T-helper 1 cell treated with Interleukin-12 subunit alpha and Interleukin-12 subunit beta and Interleukin-4 antibody, amounts not matched to agents 30 μg/mL and 1 μg/mL, for 36 hours (primary cell): ENCODE measurements around the gene SRA1.
"Not testable (repeated sequence)": the region's sequence is repeated elsewhere in the genome, so short reads cannot be mapped to it uniquely, and the experiment has no call there.

ENCODE experiments used
- H3K27ac Mint-ChIP-seq: one replicate; pipeline ENCODE4 v1.8.0; 2021; ENCODE audit warnings: mild to moderate bottlenecking, mixed read lengths
- H3K27me3 Mint-ChIP-seq: one replicate; pipeline ENCODE4 v1.8.0; 2021; ENCODE audit warnings: low read depth, mixed read lengths
- H3K36me3 Mint-ChIP-seq: one replicate; pipeline ENCODE4 v1.8.0; 2021; ENCODE audit warnings: low read depth, mixed read lengths
- H3K4me1 Mint-ChIP-seq: one replicate; pipeline ENCODE4 v1.8.0; 2021; ENCODE audit warnings: low read depth, mixed read lengths
- H3K4me3 Mint-ChIP-seq: one replicate; pipeline ENCODE4 v1.8.0; 2021; ENCODE audit warnings: mild to moderate bottlenecking, moderate library complexity, mixed read lengths
- H3K9me3 Mint-ChIP-seq: one replicate; pipeline ENCODE4 v1.8.0; 2021; ENCODE audit warnings: mixed read lengths

SRA1 gene

DNA sequence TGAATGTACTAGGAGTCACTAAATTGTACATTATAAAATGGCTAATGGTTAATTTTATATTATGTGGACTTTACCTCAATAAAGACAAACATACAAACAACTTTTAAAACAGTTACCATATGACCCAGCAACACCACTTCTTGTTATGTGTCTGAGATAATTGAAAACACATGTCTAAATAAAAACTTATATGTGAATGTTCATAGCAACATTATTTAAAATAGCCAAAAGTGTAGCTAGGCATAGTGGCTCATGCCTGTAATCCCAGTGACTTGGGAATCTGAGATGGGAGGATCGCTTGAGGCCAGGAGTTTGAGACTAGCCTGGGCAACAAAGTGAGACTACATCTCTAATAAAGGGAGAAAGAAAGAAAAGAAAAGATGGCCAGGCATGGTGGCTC, 30.2 kb upstream of the SRA1 start:
- H3K9me3 Mint-ChIP-seq, result no peaks in the 10 kb centered on the region
- H3K27me3 Mint-ChIP-seq, result peaks cover 22% of the 10 kb centered on the region
- H3K4me3 Mint-ChIP-seq, result no peak overlapping the region
- H3K36me3 Mint-ChIP-seq, result no peaks in the 10 kb centered on the region
- no peak overlapping the region for H3K27ac Mint-ChIP-seq
- no peaks in the 10 kb centered on the region for H3K4me1 Mint-ChIP-seq

DNA sequence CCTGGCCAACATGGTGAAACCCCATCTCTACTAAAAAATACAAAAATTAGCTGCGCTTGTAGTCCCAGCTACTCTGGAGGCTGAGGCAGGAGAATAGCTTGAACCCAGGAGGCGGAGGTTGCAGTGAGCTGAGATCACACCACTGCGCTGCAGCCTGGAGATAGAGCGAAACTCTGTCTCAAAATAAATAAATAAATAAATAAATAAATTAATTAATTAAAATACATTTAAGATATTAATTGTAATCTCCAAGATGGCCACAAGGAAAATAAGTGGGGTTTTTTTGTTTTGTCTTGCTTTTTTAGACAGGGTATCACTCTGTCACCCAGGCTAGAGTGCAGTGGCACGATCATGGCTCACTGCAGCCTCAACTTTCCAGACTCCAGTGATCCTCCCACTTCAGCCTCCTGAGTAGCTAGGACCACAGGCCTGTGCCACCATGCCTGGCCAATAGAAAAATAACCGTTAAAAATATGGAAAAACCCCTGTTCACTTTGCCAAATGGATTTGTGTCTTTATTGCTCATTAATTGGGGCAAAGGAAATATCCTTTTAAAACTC, 22.0 kb upstream of the SRA1 start:
- not testable (repeated sequence) for H3K9me3 Mint-ChIP-seq, H3K36me3 Mint-ChIP-seq, H3K4me3 Mint-ChIP-seq, H3K27ac Mint-ChIP-seq, H3K4me1 Mint-ChIP-seq
- H3K27me3 Mint-ChIP-seq, result peaks cover 29% of the 10 kb centered on the region

DNA sequence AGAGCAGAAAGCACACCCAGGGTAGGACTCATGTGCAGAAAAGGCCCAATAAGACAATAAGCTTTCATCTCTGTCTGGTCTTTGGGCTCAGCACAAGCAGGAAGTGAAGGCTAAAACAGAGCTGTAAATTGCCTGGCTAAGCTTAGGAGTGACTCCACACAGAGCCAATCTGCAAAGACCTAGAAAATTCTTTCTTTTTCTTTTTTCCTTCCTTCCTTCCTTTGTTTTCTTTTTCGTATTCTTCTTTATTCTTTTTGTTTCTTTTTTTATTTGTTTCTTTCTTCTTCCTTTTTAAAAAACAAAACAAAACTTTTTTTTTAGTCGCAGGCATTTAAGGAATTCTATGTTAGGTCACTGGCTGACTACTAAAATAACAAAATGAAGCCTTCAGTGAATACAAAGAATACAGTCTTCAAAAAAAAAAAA, 19.5 kb upstream of the SRA1 start:
- Mint-ChIP-seq H3K9me3 (no peaks in the 10 kb centered on the region), H3K36me3 (peaks cover 2% of the 10 kb centered on the region), H3K27ac (no peak overlapping the region), H3K27me3 (peaks cover 16% of the 10 kb centered on the region), H3K4me1 (peaks cover 9% of the 10 kb centered on the region), H3K4me3 (no peak overlapping the region)

DNA sequence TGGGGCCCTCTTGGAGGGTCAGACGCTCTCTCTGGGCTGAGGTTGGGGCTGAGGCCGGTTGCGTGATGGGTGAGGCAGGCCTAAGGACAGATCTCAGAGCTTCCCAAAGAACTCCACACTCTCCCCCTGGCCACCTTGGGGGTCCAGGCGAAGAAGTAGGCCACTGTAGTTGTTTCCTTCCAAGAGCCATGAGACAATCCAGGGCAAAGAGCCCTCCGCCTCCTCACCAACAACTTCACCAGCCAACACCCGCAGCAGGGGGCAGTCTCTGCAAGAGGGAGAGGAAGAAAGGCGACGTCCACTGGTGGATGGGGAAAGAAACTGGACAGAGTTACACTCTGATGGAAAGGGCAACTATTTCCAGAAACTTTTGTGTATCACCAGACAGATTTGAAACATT, 18.0 kb upstream of the SRA1 start:
- H3K4me3 Mint-ChIP-seq, result no peak overlapping the region
- H3K27me3 Mint-ChIP-seq, result peaks cover 3% of the 10 kb centered on the region
- no peak overlapping the region for H3K27ac Mint-ChIP-seq
- H3K4me1 Mint-ChIP-seq, result peaks cover 12% of the 10 kb centered on the region
- no peaks in the 10 kb centered on the region for H3K9me3 Mint-ChIP-seq
- peaks cover 5% of the 10 kb centered on the region for H3K36me3 Mint-ChIP-seq

DNA sequence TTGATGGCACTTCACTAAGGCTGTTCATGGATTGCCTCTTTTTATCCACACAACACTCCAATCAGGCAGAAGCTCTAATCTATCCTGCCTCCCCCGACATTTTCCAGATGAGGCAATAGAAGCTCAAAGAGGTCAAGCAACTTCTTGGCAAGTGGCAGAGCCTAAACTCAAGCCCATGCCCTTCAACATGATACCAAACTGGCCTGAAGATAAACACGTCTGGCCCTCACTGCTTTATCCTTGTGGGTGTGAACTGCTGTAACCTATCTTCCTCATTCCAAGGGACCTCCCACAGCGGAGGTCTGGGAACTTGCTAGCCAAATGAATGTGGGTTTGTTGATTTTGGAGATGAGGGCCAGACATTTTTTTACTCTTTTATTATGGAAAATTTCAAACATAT, 16.9 kb upstream of the SRA1 start:
- no peak overlapping the region for H3K4me3 Mint-ChIP-seq
- no peak overlapping the region for H3K27ac Mint-ChIP-seq
- no peaks in the 10 kb centered on the region for H3K9me3 Mint-ChIP-seq
- H3K27me3 Mint-ChIP-seq, result no peaks in the 10 kb centered on the region
- H3K36me3 Mint-ChIP-seq, result peaks cover 5% of the 10 kb centered on the region
- peaks cover 17% of the 10 kb centered on the region for H3K4me1 Mint-ChIP-seq

DNA sequence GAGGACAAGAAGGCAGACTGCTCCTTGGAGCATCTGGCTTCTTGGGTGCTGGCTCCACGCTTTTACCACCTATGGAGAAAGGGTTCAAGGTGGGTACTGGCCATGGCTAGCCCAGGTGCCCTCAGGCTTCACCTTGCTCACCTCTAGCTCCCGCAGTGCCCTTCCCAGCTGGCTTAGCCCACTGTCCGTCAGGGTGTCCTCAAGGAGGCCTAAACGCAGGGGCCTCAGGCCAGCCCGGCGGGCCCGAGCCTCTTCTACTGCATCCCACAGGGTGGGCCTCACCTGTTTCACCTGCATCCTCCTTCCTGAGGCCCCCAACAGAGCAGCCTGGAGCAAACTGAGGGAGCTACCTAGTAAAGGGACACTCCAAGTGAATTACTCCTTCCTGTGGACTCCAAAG, 16.4 kb upstream of the SRA1 start:
- no peak overlapping the region for H3K4me3 Mint-ChIP-seq
- no peaks in the 10 kb centered on the region for H3K27me3 Mint-ChIP-seq
- no peaks in the 10 kb centered on the region for H3K9me3 Mint-ChIP-seq
- peaks cover 7% of the 10 kb centered on the region for H3K36me3 Mint-ChIP-seq
- peaks cover 22% of the 10 kb centered on the region for H3K4me1 Mint-ChIP-seq
- no peak overlapping the region for H3K27ac Mint-ChIP-seq

- Mint-ChIP-seq H3K4me3 (no peak overlapping the region), H3K36me3 (peaks cover 23% of the 10 kb centered on the region), H3K4me1 (peaks cover 27% of the 10 kb centered on the region), H3K9me3 (no peaks in the 10 kb centered on the region), H3K27me3 (no peaks in the 10 kb centered on the region), H3K27ac (no peak overlapping the region)
Measured at GRCh38 chr5:140571105-140571504, 13.8 kb upstream of the SRA1 start.

DNA sequence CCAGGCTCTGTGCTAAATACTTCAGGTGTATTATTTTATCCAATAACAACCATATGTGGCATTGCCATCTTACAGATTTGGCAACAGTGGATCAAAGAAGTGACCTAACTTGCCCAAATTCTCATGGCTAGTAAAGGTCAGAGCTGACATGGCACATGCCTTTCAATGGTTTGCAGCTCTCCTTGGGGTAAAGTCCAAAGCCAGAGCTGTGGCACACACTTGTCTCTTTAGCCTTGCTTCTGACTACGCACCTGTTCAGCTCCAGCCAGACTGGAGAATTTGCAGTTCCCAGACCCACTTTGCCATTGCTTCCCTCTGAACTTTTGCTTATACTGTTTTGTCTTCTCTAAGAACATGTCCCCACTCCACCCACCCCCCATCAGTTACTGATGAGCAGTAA, 13.2 kb upstream of the SRA1 start:
- Mint-ChIP-seq H3K27me3 (no peaks in the 10 kb centered on the region), H3K36me3 (peaks cover 25% of the 10 kb centered on the region), H3K4me3 (no peak overlapping the region), H3K27ac (peak overlapping the region; percentile 71), H3K4me1 (peaks cover 31% of the 10 kb centered on the region), H3K9me3 (no peaks in the 10 kb centered on the region)

DNA sequence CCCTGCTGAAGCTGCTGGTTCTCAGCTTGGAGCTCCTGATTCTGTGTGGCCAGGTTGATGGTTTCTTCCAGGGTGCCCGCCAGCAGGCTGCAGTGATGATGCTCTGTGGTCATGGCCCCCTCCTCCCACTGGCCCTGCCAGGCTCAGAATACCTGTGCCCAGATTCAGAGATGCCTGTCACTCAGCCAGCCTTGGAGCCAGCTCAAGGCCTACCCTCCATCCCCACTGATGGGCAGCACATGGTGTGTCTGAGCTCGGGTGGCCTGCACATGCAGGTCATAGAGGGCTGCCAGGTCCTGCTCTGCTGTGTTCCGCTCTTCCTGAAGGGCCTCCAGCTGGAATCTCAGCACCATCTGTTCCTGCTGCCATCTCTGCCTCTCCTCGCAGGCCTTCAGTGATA, 12.8 kb upstream of the SRA1 start:
- Mint-ChIP-seq H3K4me3 (no peak overlapping the region), H3K27ac (peak overlapping the region; percentile 95), H3K4me1 (peaks cover 34% of the 10 kb centered on the region), H3K27me3 (no peaks in the 10 kb centered on the region), H3K36me3 (peaks cover 27% of the 10 kb centered on the region), H3K9me3 (no peaks in the 10 kb centered on the region)

- peaks cover 33% of the 10 kb centered on the region for H3K4me1 Mint-ChIP-seq
- H3K27ac Mint-ChIP-seq, result peak overlapping the region; percentile 95
- H3K27me3 Mint-ChIP-seq, result no peaks in the 10 kb centered on the region
- no peaks in the 10 kb centered on the region for H3K9me3 Mint-ChIP-seq
- peaks cover 31% of the 10 kb centered on the region for H3K36me3 Mint-ChIP-seq
- H3K4me3 Mint-ChIP-seq, result peak overlapping the region; percentile 66
Measured at GRCh38 chr5:140569197-140569596, 11.9 kb upstream of the SRA1 start.

- H3K36me3 Mint-ChIP-seq, result peaks cover 31% of the 10 kb centered on the region
- peak overlapping the region; percentile 66 for H3K4me3 Mint-ChIP-seq
- H3K27ac Mint-ChIP-seq, result peak overlapping the region; percentile 95
- peaks cover 35% of the 10 kb centered on the region for H3K4me1 Mint-ChIP-seq
- no peaks in the 10 kb centered on the region for H3K27me3 Mint-ChIP-seq
- no peaks in the 10 kb centered on the region for H3K9me3 Mint-ChIP-seq
Measured at GRCh38 chr5:140568443-140569063, 11.3 kb upstream of the SRA1 start.

- Mint-ChIP-seq H3K27ac (peak overlapping the region; percentile 95), H3K9me3 (no peaks in the 10 kb centered on the region), H3K4me1 (peaks cover 39% of the 10 kb centered on the region), H3K27me3 (no peaks in the 10 kb centered on the region), H3K36me3 (peaks cover 29% of the 10 kb centered on the region), H3K4me3 (peak overlapping the region; percentile 32)
Measured at GRCh38 chr5:140567871-140568270, 10.6 kb upstream of the SRA1 start.

GRCh38 chr5:140567136-140567818, 10.0 kb upstream of the SRA1 start:
- Mint-ChIP-seq H3K36me3 (peaks cover 29% of the 10 kb centered on the region), H3K9me3 (no peaks in the 10 kb centered on the region), H3K27ac (no peak overlapping the region), H3K4me3 (peak overlapping the region; percentile 32), H3K4me1 (peaks cover 43% of the 10 kb centered on the region), H3K27me3 (no peaks in the 10 kb centered on the region)

DNA sequence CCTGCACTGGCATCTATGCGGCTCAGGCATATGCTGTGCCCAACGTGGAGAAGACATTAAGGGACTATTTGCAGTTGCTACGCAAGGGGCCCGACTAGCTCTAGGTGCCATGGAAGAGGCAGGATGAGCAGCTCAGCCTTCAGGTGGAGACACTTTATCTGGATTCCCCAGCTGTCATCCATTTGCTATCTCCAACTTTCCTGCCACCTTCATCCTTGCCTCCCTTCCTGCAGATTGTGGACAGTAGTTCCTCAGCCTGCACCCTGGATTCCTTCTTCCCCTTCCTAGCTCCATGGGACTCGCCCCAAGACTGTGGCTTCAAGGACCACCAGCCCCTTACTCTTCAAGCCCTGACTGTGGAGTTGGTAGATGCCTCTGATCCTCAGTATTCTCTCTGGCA, 9.4 kb upstream of the SRA1 start:
- Mint-ChIP-seq H3K27me3 (no peaks in the 10 kb centered on the region), H3K36me3 (peaks cover 29% of the 10 kb centered on the region), H3K4me1 (peaks cover 43% of the 10 kb centered on the region), H3K27ac (no peak overlapping the region), H3K9me3 (no peaks in the 10 kb centered on the region), H3K4me3 (peak overlapping the region; percentile 29)

DNA sequence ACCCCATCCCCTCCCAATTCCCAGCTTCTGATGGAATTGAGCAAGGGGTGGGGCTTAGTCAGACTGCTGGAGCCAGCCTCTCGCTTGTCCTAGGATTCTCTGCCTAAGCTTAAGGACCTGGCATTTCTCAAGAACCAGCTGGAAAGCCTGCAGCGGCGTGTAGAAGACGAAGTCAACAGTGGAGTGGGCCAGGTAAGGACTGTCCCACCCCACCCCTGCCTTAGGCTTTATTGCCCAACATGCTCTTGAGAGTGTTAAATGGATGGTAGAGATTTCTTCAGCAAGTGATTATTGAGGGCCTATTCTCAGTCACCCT, 8.5 kb upstream of the SRA1 start:
- H3K4me1 Mint-ChIP-seq, result peaks cover 41% of the 10 kb centered on the region
- H3K4me3 Mint-ChIP-seq, result peak overlapping the region; percentile 95
- H3K27ac Mint-ChIP-seq, result peak overlapping the region; percentile 94
- peaks cover 30% of the 10 kb centered on the region for H3K36me3 Mint-ChIP-seq
- H3K9me3 Mint-ChIP-seq, result no peaks in the 10 kb centered on the region
- H3K27me3 Mint-ChIP-seq, result no peaks in the 10 kb centered on the region
